ENCODE data around the gene ETV6.
A peak's percentile ranks its signal among the peaks of the same experiment; 100 is the strongest.

Gene ETV6

GRCh38 chr12:11859705-11860425 is 210.4 kb downstream of the ETV6 start:
- no peak for DNase-seq (ENCODE audit: low spot score)

- DNase-seq (ENCODE audit: low spot score) = no peak
These were observed 211.8 kb downstream of the ETV6 start for GRCh38 chr12:11861155-11861863.

- DNase-seq (ENCODE audit: low spot score) = no peak
These were observed 212.6 kb downstream of the ETV6 start for GRCh38 chr12:11861864-11862600.

- peak; percentile 50 for DNase-seq (ENCODE audit: low spot score)
These were observed 213.3 kb downstream of the ETV6 start for GRCh38 chr12:11862798-11863197.

GRCh38 chr12:11863478-11863906 is 214.0 kb downstream of the ETV6 start:
- DNase-seq (ENCODE audit: low spot score) = peak; percentile 46

GRCh38 chr12:11863988-11864387 is 214.5 kb downstream of the ETV6 start:
- peak; percentile 42 for DNase-seq (ENCODE audit: low spot score)

- no peak for DNase-seq (ENCODE audit: low spot score)
These were observed 216.3 kb downstream of the ETV6 start for GRCh38 chr12:11865824-11866223.

- DNase-seq (ENCODE audit: low spot score) = no peak
These were observed 218.6 kb downstream of the ETV6 start for GRCh38 chr12:11868027-11868426.

- DNase-seq (ENCODE audit: low spot score) = no peak
These were observed 219.9 kb downstream of the ETV6 start for GRCh38 chr12:11869406-11869805.

- DNase-seq (ENCODE audit: low spot score) = no peak
These were observed 220.6 kb downstream of the ETV6 start for GRCh38 chr12:11870041-11870451.

GRCh38 chr12:11872055-11872454 is 222.6 kb downstream of the ETV6 start:
- DNase-seq (ENCODE audit: low spot score) = no peak

GRCh38 chr12:11875414-11875935 is 226.0 kb downstream of the ETV6 start:
- no peak for DNase-seq (ENCODE audit: low spot score)

- no peak for DNase-seq (ENCODE audit: low spot score)
These were observed 226.8 kb downstream of the ETV6 start for GRCh38 chr12:11876307-11876706.

GRCh38 chr12:11877102-11877826 is 227.8 kb downstream of the ETV6 start:
- DNase-seq (ENCODE audit: low spot score) = no peak

- peak; percentile 93 for DNase-seq (ENCODE audit: low spot score)
These were observed 228.7 kb downstream of the ETV6 start for GRCh38 chr12:11877869-11878780.

GRCh38 chr12:11879306-11879705 is 229.8 kb downstream of the ETV6 start:
- peak; percentile 27 for DNase-seq (ENCODE audit: low spot score)

GRCh38 chr12:11880381-11880780 is 230.9 kb downstream of the ETV6 start:
- no peak for DNase-seq (ENCODE audit: low spot score)

- no peak for DNase-seq (ENCODE audit: low spot score)
These were observed 232.4 kb downstream of the ETV6 start for GRCh38 chr12:11881835-11882234.

GRCh38 chr12:11882301-11883019 is 233.0 kb downstream of the ETV6 start:
- no peak for DNase-seq (ENCODE audit: low spot score)

GRCh38 chr12:11884116-11884515 is 234.6 kb downstream of the ETV6 start:
- DNase-seq (ENCODE audit: low spot score) = no peak

Measured in GM03348 (cell line).